Tibial nerve (tissue), 4 donors: ENCODE results near the gene PWWP2A. TPM values are rescaled to one million over a fixed set of nuclear protein-coding genes. Genes with fewer than 3 reads are reported as not detected.

Experiments
- DNase-seq, 2 donors: peaks; one replicate each; pipeline ENCODE4 v3.0.0-alpha.2; 2019; ENCODE audit warnings: low spot score in 2 of 2
- H3K27ac ChIP-seq, 4 donors: fragments of 200-600 bp; sonication (generic) in 3 of 4; one replicate each; pipeline ENCODE4 v1.5.1; 2017 to 2019; ENCODE audit warnings: mild to moderate bottlenecking in 1 of 4
- H3K27me3 ChIP-seq, 2 donors: fragments of 200-600 bp; sonication (generic) in 1 of 2; one replicate each; pipeline versions ENCODE4 v1.5.1 to v1.6.0; 2017 to 2019
- H3K36me3 ChIP-seq, 3 donors: fragments of 200-600 bp; sonication (generic); one replicate each; pipeline ENCODE4 v1.5.1; 2018 to 2019
- H3K4me1 ChIP-seq, 4 donors: fragments of 200-600 bp; sonication (generic) in 3 of 4; one replicate each; pipeline ENCODE4 v1.5.1; 2017 to 2019
- H3K4me3 ChIP-seq, 4 donors: fragments of 200-600 bp; sonication (generic) in 3 of 4; one replicate each; pipeline ENCODE4 v1.5.1; 2017 to 2019; ENCODE audit warnings: mild to moderate bottlenecking in 1 of 4, moderate library complexity in 1 of 4
- H3K9me3 ChIP-seq, 4 donors: fragments of 200-600 bp; sonication (generic) in 3 of 4; one replicate each; pipeline ENCODE4 v1.5.1; 2017 to 2019
- CTCF ChIP-seq, 5 experiments: fragments of 200-600 bp in 3 of 5; fragments of 450-650 bp in 2 of 5; sonication (generic) in 3 of 5; IDR thresholded peaks; one replicate each; pipeline ENCODE4 v1.5.1; 2016 to 2019; ENCODE audit warnings: antibody characterized with exemption in 5 of 5, mild to moderate bottlenecking in 3 of 5, moderate library complexity in 2 of 5
- EP300 ChIP-seq, 2 donors: sonication (generic); formaldehyde crosslinking; IDR thresholded peaks; one replicate each; pipeline ENCODE4 v1.6.1; 2017; ENCODE audit warnings: antibody characterized with exemption in 2 of 2, mild to moderate bottlenecking in 1 of 2
- POLR2A ChIP-seq, 2 donors: fragments of 450-650 bp; IDR thresholded peaks; one replicate each; pipeline ENCODE4 v1.6.1; 2017; ENCODE audit warnings: antibody characterized with exemption in 2 of 2, mild to moderate bottlenecking in 2 of 2, moderate library complexity in 2 of 2
- WGBS, 2 donors: methylation state at CpG; one replicate each; pipeline ENCODE4 v1.1.5; 2018; 5-methylcytosine and 5-hydroxymethylcytosine counted together
- total RNA-seq, 4 donors: library from RNA; depleted of rRNA; stranded (reverse); fragments of >200 nt; gene quantifications; one replicate each; pipeline ENCODE4 v1.1.0, GENCODE V29; 2016

The PWWP2A gene
- total RNA-seq, 4 donors from 2014 or later = 51.0 to 81.6 (median 58.2) TPM

- Histone ChIP-seq H3K4me1 (peaks cover 0 to 6% (median 4%) of the 10 kb centered on the region in 4 donors), H3K4me3 (no peak overlapping the region), H3K36me3 (peaks cover 0 to 35% (median 0%) of the 10 kb centered on the region in 3 donors), H3K9me3 (no peaks in the 10 kb centered on the region), H3K27ac (no peak overlapping the region), H3K27me3 (no peaks in the 10 kb centered on the region)
- TF ChIP-seq EP300 (IDR thresholded peaks at IDR 0.05) (no peak), CTCF (IDR thresholded peaks at IDR 0.05) (no peak), POLR2A (IDR thresholded peaks at IDR 0.05) (no peak)
- no peak for DNase-seq
- 82 to 85% methylated on average over 4 of the region's 4 CpGs for WGBS, 2 donors
Observed at GRCh38 chr5:160105686-160106360, 13.4 kb downstream of the PWWP2A start.

GRCh38 chr5:160097991-160098390 lies 21.3 kb downstream of the PWWP2A start:
- Histone ChIP-seq H3K27me3 (no peaks in the 10 kb centered on the region), H3K9me3 (no peaks in the 10 kb centered on the region), H3K36me3 (peaks cover 0 to 25% (median 2%) of the 10 kb centered on the region in 3 donors), H3K27ac (no peak overlapping the region), H3K4me1 (peaks cover 0 to 6% (median 4%) of the 10 kb centered on the region in 4 donors), H3K4me3 (no peak overlapping the region)
- no peak for DNase-seq
- no peak for TF ChIP-seq EP300 (IDR thresholded peaks at IDR 0.05)
- TF ChIP-seq POLR2A (IDR thresholded peaks at IDR 0.05) = no peak
- TF ChIP-seq CTCF (IDR thresholded peaks at IDR 0.05) = no peak
- WGBS, 2 donors = 77 to 78% methylated on average over 4 of the region's 4 CpGs

GRCh38 chr5:160096178-160096577 lies 23.1 kb downstream of the PWWP2A start:
- Histone ChIP-seq H3K36me3 (peaks cover 0 to 41% (median 6%) of the 10 kb centered on the region in 3 donors), H3K27me3 (no peaks in the 10 kb centered on the region), H3K4me3 (no peak overlapping the region), H3K9me3 (no peaks in the 10 kb centered on the region), H3K27ac (no peak overlapping the region), H3K4me1 (no peaks in the 10 kb centered on the region)
- 96 to 99% methylated on average over 2 of the region's 2 CpGs for WGBS, 2 donors
- TF ChIP-seq POLR2A (IDR thresholded peaks at IDR 0.05) = no peak
- DNase-seq = no peak

- WGBS, 2 donors = 92 to 94% methylated on average over 11 of the region's 11 CpGs
- Histone ChIP-seq H3K27ac (no peak overlapping the region), H3K4me1 (no peaks in the 10 kb centered on the region), H3K9me3 (no peaks in the 10 kb centered on the region), H3K36me3 (peaks cover 0 to 26% (median 6%) of the 10 kb centered on the region in 3 donors), H3K4me3 (no peak overlapping the region), H3K27me3 (no peaks in the 10 kb centered on the region)
- TF ChIP-seq EP300 (IDR thresholded peaks at IDR 0.05) = no peak
- TF ChIP-seq CTCF (IDR thresholded peaks at IDR 0.05) = no peak
- TF ChIP-seq POLR2A (IDR thresholded peaks at IDR 0.05) = no peak
- DNase-seq = no peak
Observed at GRCh38 chr5:160092960-160093707, 26.1 kb downstream of the PWWP2A start.

GRCh38 chr5:160092514-160092913 lies 26.7 kb downstream of the PWWP2A start:
- TF ChIP-seq POLR2A (IDR thresholded peaks at IDR 0.05) (no peak), CTCF (IDR thresholded peaks at IDR 0.05) (no peak), EP300 (IDR thresholded peaks at IDR 0.05) (no peak)
- Histone ChIP-seq H3K36me3 (peaks cover 0 to 26% (median 6%) of the 10 kb centered on the region in 3 donors), H3K9me3 (no peaks in the 10 kb centered on the region), H3K27ac (no peak overlapping the region), H3K4me1 (no peaks in the 10 kb centered on the region), H3K27me3 (no peaks in the 10 kb centered on the region), H3K4me3 (no peak overlapping the region)
- DNase-seq = no peak
- 73% methylated on average over 7 of the region's 7 CpGs for WGBS, 2 donors
